G401.6 (cell line): ENCODE measurements around the gene CDC42BPB.

ENCODE experiments used
- FAIRE-seq: peaks from 2 replicates; lab custom pipeline; 2012; peaks lifted over from hg19 to GRCh38; lab: Jason Lieb, UNC

Gene CDC42BPB

GRCh38 chr14:102965971-102966655 lies 91.2 kb downstream of the CDC42BPB start:
- no peak for FAIRE-seq

GRCh38 chr14:102965282-102965681 lies 92.1 kb downstream of the CDC42BPB start:
- no peak for FAIRE-seq

GRCh38 chr14:102964152-102964730 lies 93.1 kb downstream of the CDC42BPB start:
- no peak for FAIRE-seq

GRCh38 chr14:102962111-102962627 lies 95.2 kb downstream of the CDC42BPB start:
- FAIRE-seq = no peak

- FAIRE-seq = no peak
These were observed 98.9 kb downstream of the CDC42BPB start for GRCh38 chr14:102958461-102958860.

- no peak for FAIRE-seq
These were observed 100.1 kb downstream of the CDC42BPB start for GRCh38 chr14:102957222-102957621.

GRCh38 chr14:102955636-102956408 lies 101.5 kb downstream of the CDC42BPB start:
- FAIRE-seq = no peak

- FAIRE-seq = no peak
These were observed 103.1 kb downstream of the CDC42BPB start for GRCh38 chr14:102954081-102954789.

GRCh38 chr14:102953100-102953499 lies 104.2 kb downstream of the CDC42BPB start:
- FAIRE-seq = no peak

- no peak for FAIRE-seq
These were observed 105.1 kb downstream of the CDC42BPB start for GRCh38 chr14:102952276-102952675.

- no peak for FAIRE-seq
These were observed 105.5 kb downstream of the CDC42BPB start for GRCh38 chr14:102951799-102952198.

GRCh38 chr14:102951034-102951433 lies 106.3 kb downstream of the CDC42BPB start:
- FAIRE-seq = no peak

GRCh38 chr14:102949801-102950451 lies 107.4 kb downstream of the CDC42BPB start:
- FAIRE-seq = no peak

- no peak for FAIRE-seq
These were observed 108.1 kb downstream of the CDC42BPB start for GRCh38 chr14:102949062-102949800.

GRCh38 chr14:102948698-102949061 lies 108.7 kb downstream of the CDC42BPB start:
- no peak for FAIRE-seq

- no peak for FAIRE-seq
These were observed 109.8 kb downstream of the CDC42BPB start for GRCh38 chr14:102947321-102948103.

GRCh38 chr14:102945346-102946130 lies 111.8 kb downstream of the CDC42BPB start:
- FAIRE-seq = no peak

- no peak for FAIRE-seq
These were observed 112.7 kb downstream of the CDC42BPB start for GRCh38 chr14:102944448-102945330.

- FAIRE-seq = no peak
These were observed 113.4 kb downstream of the CDC42BPB start for GRCh38 chr14:102943979-102944378.
